Spleen (tissue), 11 donors: Measurements from ENCODE around the gene KCNJ10. TPM values are rescaled to one million over a fixed set of nuclear protein-coding genes. Genes with fewer than 3 reads are reported as not detected.

Experiments
- DNase-seq: peaks from one replicate; pipeline ENCODE4 v3.0.0-alpha.2; 2020
- H3K27ac ChIP-seq, 8 donors: fragments of 200-600 bp; sonication (generic) in 7 of 8; 1 replicate in 4 of 8; 2 replicates in 4 of 8; pipeline versions ENCODE4 v1.5.0 to v1.8.0; 2016 to 2021; ENCODE audit warnings: inconsistent platforms in 4 of 8, mild to moderate bottlenecking in 4 of 8, moderate library complexity in 1 of 8
- H3K27me3 ChIP-seq, 7 donors: fragments of 200-600 bp; sonication (generic) in 6 of 7; replicated peaks in 1 of 7; 1 replicate in 4 of 7; 2 replicates in 3 of 7; pipeline versions ENCODE4 v1.5.0 to v1.8.0; 2016 to 2021; ENCODE audit warnings: inconsistent platforms in 3 of 7, mild to moderate bottlenecking in 1 of 7
- H3K36me3 ChIP-seq, 6 donors: fragments of 200-600 bp; sonication (generic) in 5 of 6; 1 replicate in 4 of 6; 2 replicates in 2 of 6; pipeline versions ENCODE4 v1.5.0 to v1.8.0; 2016 to 2021; ENCODE audit warnings: inconsistent platforms in 2 of 6
- H3K4me1 ChIP-seq, 6 donors: fragments of 200-600 bp; sonication (generic) in 5 of 6; 1 replicate in 3 of 6; 2 replicates in 3 of 6; pipeline versions ENCODE4 v1.5.0 to v1.8.0; 2016 to 2021; ENCODE audit warnings: inconsistent platforms in 3 of 6
- H3K4me3 ChIP-seq, 8 donors: fragments of 200-600 bp; sonication (generic) in 7 of 8; 1 replicate in 4 of 8; 2 replicates in 4 of 8; pipeline versions ENCODE4 v1.5.0 to v1.8.0; 2016 to 2021; ENCODE audit warnings: inconsistent platforms in 4 of 8, mild to moderate bottlenecking in 4 of 8, moderate library complexity in 2 of 8
- H3K9me3 ChIP-seq, 8 donors: fragments of 200-600 bp; sonication (generic) in 7 of 8; 1 replicate in 4 of 8; 2 replicates in 4 of 8; pipeline versions ENCODE4 v1.5.0 to v1.8.0; 2016 to 2021; ENCODE audit warnings: inconsistent platforms in 4 of 8
- POLR2A ChIP-seq, 3 donors: fragments of 450-650 bp; IDR thresholded peaks; one replicate each; pipeline ENCODE4 v1.5.1; 2017; ENCODE audit warnings: antibody characterized with exemption in 3 of 3, mild to moderate bottlenecking in 1 of 3
- POLR2AphosphoS5 ChIP-seq, 3 donors: sonication (generic); formaldehyde crosslinking; IDR thresholded peaks; one replicate each; pipeline ENCODE4 v1.5.1; 2017; ENCODE audit warnings: antibody characterized with exemption in 3 of 3
- WGBS, 5 donors: extraction: QIAGEN DNeasy Blood & Tissue Kit in 3 of 5; methylation state at CpG; one replicate each; pipeline versions ENCODE4 v1.1.5 to v1.1.7; 2013 to 2018; 5-methylcytosine and 5-hydroxymethylcytosine counted together
- intact Hi-C: fragments of 100-400 bp; cut with DNase I; formaldehyde crosslinking; loops from one replicate; pipeline ENCODE4 v1.15.0; 2023; ENCODE audit warnings: low total_unique reads
- polyA plus RNA-seq, 3 donors: library from polyadenylated mRNA; stranded (reverse); fragments of 200-250 nt; gene quantifications; one replicate each; pipeline ENCODE4 v1.2.1, GENCODE V29; 2013
- total RNA-seq, 7 donors: library from RNA; depleted of rRNA in 3 of 7; stranded (reverse); fragments of >200 nt in 3 of 7; fragmentation: NEBNext Ultra II Directional in 4 of 7; extraction: Animal tissue kit (Norgen Biotek cat#: 25700) in 4 of 7; gene quantifications; one replicate each; pipeline versions ENCODE4 v1.1.0 to v1.2.1, GENCODE V29; 2016 to 2021
- TF ChIP-seq, protein P1 (sequence below), 11 experiments: fragments of 200-600 bp in 7 of 11; fragments of 450-650 bp in 4 of 11; sonication (generic) in 4 of 11; IDR thresholded peaks in 8 of 11; conservative IDR thresholded peaks in 3 of 11; 1 replicate in 7 of 11; 2 replicates in 4 of 11; pipeline versions ENCODE4 v1.4.0 to v1.8.0; 2016 to 2021; ENCODE audit warnings: antibody characterized with exemption in 11 of 11, inconsistent platforms in 4 of 11, mild to moderate bottlenecking in 1 of 11
- donor health status: healthy with polysubstance abuse.
- donor health status: DM: no; HTN: no; CAD: no; lungs with moderate emphysema.
- donor health status: DM: no; HTN: no; CAD: no.
- donor health status: Bipolar disorder and iron deficiency.
- donor health status: healthy.
- donor health status: DM: no; HTN: no; CAD: no.
- donor health status: DM: yes; HTN: yes; CAD: no.

The KCNJ10 gene
- total and polyA plus RNA-seq, 10 donors, result 3.7 to 30.8 (median 14.2) TPM

- Histone ChIP-seq H3K27ac (no peak within 1 kb of the TSS), H3K4me1 (peaks cover 0 to 17% (median 10%) of the 10 kb centered on the region in 6 donors), H3K9me3 (no peaks in the 10 kb centered on the region), H3K27me3 (peaks cover 0 to 73% (median 42%) of the 10 kb centered on the region in 7 donors), H3K36me3 (no peaks in the 10 kb centered on the region), H3K4me3 (no peak within 1 kb of the TSS)
- TF ChIP-seq POLR2A (IDR thresholded peaks at IDR 0.05) (no peak), POLR2AphosphoS5 (IDR thresholded peaks at IDR 0.05) (no peak)
- TF ChIP-seq, protein P1, sequence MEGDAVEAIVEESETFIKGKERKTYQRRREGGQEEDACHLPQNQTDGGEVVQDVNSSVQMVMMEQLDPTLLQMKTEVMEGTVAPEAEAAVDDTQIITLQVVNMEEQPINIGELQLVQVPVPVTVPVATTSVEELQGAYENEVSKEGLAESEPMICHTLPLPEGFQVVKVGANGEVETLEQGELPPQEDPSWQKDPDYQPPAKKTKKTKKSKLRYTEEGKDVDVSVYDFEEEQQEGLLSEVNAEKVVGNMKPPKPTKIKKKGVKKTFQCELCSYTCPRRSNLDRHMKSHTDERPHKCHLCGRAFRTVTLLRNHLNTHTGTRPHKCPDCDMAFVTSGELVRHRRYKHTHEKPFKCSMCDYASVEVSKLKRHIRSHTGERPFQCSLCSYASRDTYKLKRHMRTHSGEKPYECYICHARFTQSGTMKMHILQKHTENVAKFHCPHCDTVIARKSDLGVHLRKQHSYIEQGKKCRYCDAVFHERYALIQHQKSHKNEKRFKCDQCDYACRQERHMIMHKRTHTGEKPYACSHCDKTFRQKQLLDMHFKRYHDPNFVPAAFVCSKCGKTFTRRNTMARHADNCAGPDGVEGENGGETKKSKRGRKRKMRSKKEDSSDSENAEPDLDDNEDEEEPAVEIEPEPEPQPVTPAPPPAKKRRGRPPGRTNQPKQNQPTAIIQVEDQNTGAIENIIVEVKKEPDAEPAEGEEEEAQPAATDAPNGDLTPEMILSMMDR (IDR thresholded peaks at IDR 0.05 in 8 of 11, conservative IDR thresholded peaks at IDR 0.05 in 3 of 11), result no peak
- peak; percentile 46 for DNase-seq
- WGBS, 5 donors, result 19 to 43% (median 22%) methylated on average over 13 to 14 of the region's 14 CpGs
- intact Hi-C loops, result no loop called here
Measured at GRCh38 chr1:160081261-160081936, 11.4 kb upstream of the KCNJ10 start, which contains the start of gene KCNJ9. Gene KCNJ9 (plus strand): TSS chr1:160081538. CDS start chr1:160084031, 2,493 bp downstream.

GRCh38 chr1:160080381-160081100 is 10.6 kb upstream of the KCNJ10 start:
- intact Hi-C loops, result no loop called here
- TF ChIP-seq POLR2AphosphoS5 (IDR thresholded peaks at IDR 0.05) (no peak), POLR2A (IDR thresholded peaks at IDR 0.05) (no peak)
- TF ChIP-seq, protein P1 (IDR thresholded peaks at IDR 0.05 in 8 of 11, conservative IDR thresholded peaks at IDR 0.05 in 3 of 11), result no peak
- DNase-seq, result peak; percentile 36

GRCh38 chr1:160079448-160079847 is 9.5 kb upstream of the KCNJ10 start:
- no peak for DNase-seq
- Histone ChIP-seq H3K27ac (no peak overlapping the region), H3K4me1 (peaks cover 0 to 16% (median 10%) of the 10 kb centered on the region in 6 donors), H3K36me3 (no peaks in the 10 kb centered on the region), H3K27me3 (peaks cover 0 to 76% (median 42%) of the 10 kb centered on the region in 7 donors), H3K9me3 (no peaks in the 10 kb centered on the region), H3K4me3 (no peak overlapping the region)
- intact Hi-C loops, result no loop called here
- 64 to 72% (median 71%) methylated on average over 4 of the region's 4 CpGs for WGBS, 5 donors
- TF ChIP-seq POLR2A (IDR thresholded peaks at IDR 0.05) (no peak), POLR2AphosphoS5 (IDR thresholded peaks at IDR 0.05) (no peak)
- TF ChIP-seq, protein P1 (IDR thresholded peaks at IDR 0.05 in 8 of 11, conservative IDR thresholded peaks at IDR 0.05 in 3 of 11), result no peak

More at GRCh38 chr1:160080381-160081100, 10.6 kb upstream of the KCNJ10 start:
- Histone ChIP-seq H3K4me1 (peaks cover 0 to 17% (median 10%) of the 10 kb centered on the region in 6 donors), H3K36me3 (no peaks in the 10 kb centered on the region), H3K27ac (no peak overlapping the region), H3K27me3 (peaks cover 0 to 80% (median 42%) of the 10 kb centered on the region in 7 donors), H3K4me3 (no peak overlapping the region), H3K9me3 (no peaks in the 10 kb centered on the region)
- WGBS, 5 donors, result 49 to 65% (median 61%) methylated on average over 6 of the region's 6 CpGs
